Measurements from ENCODE around the gene ARHGAP40.
"Not testable (repeated sequence)": the region's sequence is repeated elsewhere in the genome, so short reads cannot be mapped to it uniquely, and the experiment has no call there.

DNA sequence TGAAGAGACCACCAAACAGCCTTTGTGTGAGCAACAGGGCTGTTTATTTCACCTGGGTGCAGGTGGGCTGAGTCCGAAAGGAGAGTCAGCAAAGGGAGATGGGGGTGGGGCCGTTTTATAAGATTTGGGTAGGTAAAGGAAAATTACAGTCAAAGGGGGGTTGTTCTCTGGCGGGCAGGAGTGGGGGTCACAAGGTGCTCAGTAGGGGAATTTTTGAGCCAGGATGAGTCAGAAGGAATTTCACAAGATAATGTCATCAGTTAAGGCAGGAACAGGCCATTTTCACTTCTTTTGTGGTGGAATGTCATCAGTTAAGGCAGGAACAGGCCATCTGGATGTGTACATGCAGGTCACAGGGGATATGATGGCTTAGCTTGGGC, 9.2 kb upstream of the ARHGAP40 start:
- TF ChIP-seq, protein P1, sequence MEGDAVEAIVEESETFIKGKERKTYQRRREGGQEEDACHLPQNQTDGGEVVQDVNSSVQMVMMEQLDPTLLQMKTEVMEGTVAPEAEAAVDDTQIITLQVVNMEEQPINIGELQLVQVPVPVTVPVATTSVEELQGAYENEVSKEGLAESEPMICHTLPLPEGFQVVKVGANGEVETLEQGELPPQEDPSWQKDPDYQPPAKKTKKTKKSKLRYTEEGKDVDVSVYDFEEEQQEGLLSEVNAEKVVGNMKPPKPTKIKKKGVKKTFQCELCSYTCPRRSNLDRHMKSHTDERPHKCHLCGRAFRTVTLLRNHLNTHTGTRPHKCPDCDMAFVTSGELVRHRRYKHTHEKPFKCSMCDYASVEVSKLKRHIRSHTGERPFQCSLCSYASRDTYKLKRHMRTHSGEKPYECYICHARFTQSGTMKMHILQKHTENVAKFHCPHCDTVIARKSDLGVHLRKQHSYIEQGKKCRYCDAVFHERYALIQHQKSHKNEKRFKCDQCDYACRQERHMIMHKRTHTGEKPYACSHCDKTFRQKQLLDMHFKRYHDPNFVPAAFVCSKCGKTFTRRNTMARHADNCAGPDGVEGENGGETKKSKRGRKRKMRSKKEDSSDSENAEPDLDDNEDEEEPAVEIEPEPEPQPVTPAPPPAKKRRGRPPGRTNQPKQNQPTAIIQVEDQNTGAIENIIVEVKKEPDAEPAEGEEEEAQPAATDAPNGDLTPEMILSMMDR (IDR thresholded peaks at IDR 0.05), result not testable (repeated sequence)
- TF ChIP-seq POLR2A (IDR thresholded peaks at IDR 0.05), result not testable (repeated sequence)

Measured in uterus (tissue), 2 donors.